BLaER1 (cell line): ENCODE measurements around the gene MPZL1.
A peak's percentile ranks its signal among the peaks of the same experiment; 100 is the strongest.

Experiments
- H3K27ac ChIP-seq: shearing (Covaris generic); formaldehyde crosslinking; 2 replicates; pipeline ENCODE4 v1.8.1; 2022
- H3K27me3 ChIP-seq: shearing (Covaris generic); formaldehyde crosslinking; 2 replicates; pipeline ENCODE4 v1.8.1; 2022
- H3K36me3 ChIP-seq: shearing (Covaris generic); formaldehyde crosslinking; 2 replicates; pipeline ENCODE4 v1.8.1; 2022
- H3K4me1 ChIP-seq: shearing (Covaris generic); formaldehyde crosslinking; 2 replicates; pipeline ENCODE4 v1.8.1; 2022
- H3K4me2 ChIP-seq: shearing (Covaris generic); formaldehyde crosslinking; 2 replicates; pipeline ENCODE4 v1.8.1; 2022
- H3K4me3 ChIP-seq: shearing (Covaris generic); formaldehyde crosslinking; 2 replicates; pipeline ENCODE4 v1.8.1; 2022
- H3K9ac ChIP-seq: shearing (Covaris generic); formaldehyde crosslinking; 2 replicates; pipeline ENCODE4 v1.8.1; 2022
- H3K9me3 ChIP-seq: shearing (Covaris generic); formaldehyde crosslinking; 2 replicates; pipeline ENCODE4 v1.8.1; 2022
- H4K20me1 ChIP-seq: shearing (Covaris generic); formaldehyde crosslinking; 2 replicates; pipeline ENCODE4 v1.8.1; 2022
- Cebpa-rat ChIP-seq: shearing (Covaris generic); IDR thresholded peaks from 2 replicates; pipeline ENCODE4 v1.8.1; 2022

MPZL1 gene

GRCh38 chr1:167755654-167756053 lies 33.9 kb downstream of the MPZL1 start:
- H4K20me1 ChIP-seq = no peaks in the 10 kb centered on the region
- H3K27ac ChIP-seq = peak overlapping the region; percentile 71
- TF ChIP-seq Cebpa-rat = no peak
- peaks cover 9% of the 10 kb centered on the region for H3K9me3 ChIP-seq
- H3K27me3 ChIP-seq = no peaks in the 10 kb centered on the region
- H3K36me3 ChIP-seq = peaks cover 8% of the 10 kb centered on the region
- H3K9ac ChIP-seq = no peak overlapping the region; the same call in 1 of the 2 replicates
- peak overlapping the region; percentile 72 for H3K4me2 ChIP-seq
- H3K4me3 ChIP-seq = no peak overlapping the region
- peaks cover 83% of the 10 kb centered on the region for H3K4me1 ChIP-seq

- Histone ChIP-seq H4K20me1 (peaks cover 9% of the 10 kb centered on the region; the same call in 1 of the 2 replicates), H3K4me1 (peaks cover 83% of the 10 kb centered on the region), H3K36me3 (peaks cover 8% of the 10 kb centered on the region), H3K27me3 (no peaks in the 10 kb centered on the region), H3K9me3 (peaks cover 9% of the 10 kb centered on the region), H3K9ac (peak overlapping the region; percentile 64), H3K27ac (peak overlapping the region; percentile 71), H3K4me2 (peak overlapping the region; percentile 72), H3K4me3 (peak overlapping the region; percentile 17)
- TF ChIP-seq Cebpa-rat = no peak
Observed at GRCh38 chr1:167756730-167757405, 35.1 kb downstream of the MPZL1 start.

GRCh38 chr1:167757433-167758309 lies 35.9 kb downstream of the MPZL1 start:
- peak overlapping the region; percentile 72 for H3K4me2 ChIP-seq
- no peak for TF ChIP-seq Cebpa-rat
- peak overlapping the region; percentile 64 for H3K9ac ChIP-seq
- peaks cover 9% of the 10 kb centered on the region for H3K9me3 ChIP-seq
- no peaks in the 10 kb centered on the region for H3K27me3 ChIP-seq
- peaks cover 11% of the 10 kb centered on the region; the same call in 1 of the 2 replicates for H4K20me1 ChIP-seq
- peaks cover 83% of the 10 kb centered on the region for H3K4me1 ChIP-seq
- H3K27ac ChIP-seq = peak overlapping the region; percentile 71
- peak overlapping the region; percentile 17 for H3K4me3 ChIP-seq
- peaks cover 8% of the 10 kb centered on the region for H3K36me3 ChIP-seq

GRCh38 chr1:167761400-167761799 lies 39.6 kb downstream of the MPZL1 start:
- TF ChIP-seq Cebpa-rat = no peak
- H3K27ac ChIP-seq = peak overlapping the region; percentile 40; the same call in 1 of the 2 replicates
- H3K27me3 ChIP-seq = no peaks in the 10 kb centered on the region
- H3K4me2 ChIP-seq = peak overlapping the region; percentile 58
- no peak overlapping the region for H3K4me3 ChIP-seq
- peaks cover 67% of the 10 kb centered on the region for H3K4me1 ChIP-seq
- H3K9ac ChIP-seq = peak overlapping the region; percentile 40; the same call in 1 of the 2 replicates
- peaks cover 19% of the 10 kb centered on the region for H3K36me3 ChIP-seq
- peaks cover 11% of the 10 kb centered on the region; the same call in 1 of the 2 replicates for H4K20me1 ChIP-seq
- H3K9me3 ChIP-seq = peaks cover 9% of the 10 kb centered on the region

- no peak for TF ChIP-seq Cebpa-rat
- Histone ChIP-seq H3K4me1 (peaks cover 59% of the 10 kb centered on the region), H3K4me2 (peak overlapping the region; percentile 58), H3K36me3 (peaks cover 27% of the 10 kb centered on the region), H3K27me3 (no peaks in the 10 kb centered on the region), H3K4me3 (no peak overlapping the region), H3K27ac (peak overlapping the region; percentile 40; the same call in 1 of the 2 replicates), H4K20me1 (peaks cover 11% of the 10 kb centered on the region; the same call in 1 of the 2 replicates), H3K9ac (0 out of 2 replicates have a peak overlapping the region, but pooled peaks have one; percentile 40), H3K9me3 (peaks cover 9% of the 10 kb centered on the region)
Observed at GRCh38 chr1:167762061-167762746, 40.4 kb downstream of the MPZL1 start.

GRCh38 chr1:167763525-167764220 lies 41.9 kb downstream of the MPZL1 start:
- Histone ChIP-seq H3K9me3 (peaks cover 9% of the 10 kb centered on the region), H3K9ac (no peak overlapping the region), H4K20me1 (peaks cover 11% of the 10 kb centered on the region; the same call in 1 of the 2 replicates), H3K36me3 (peaks cover 42% of the 10 kb centered on the region), H3K4me2 (no peak overlapping the region), H3K27me3 (no peaks in the 10 kb centered on the region), H3K4me1 (peaks cover 44% of the 10 kb centered on the region), H3K27ac (no peak overlapping the region), H3K4me3 (no peak overlapping the region)
- TF ChIP-seq Cebpa-rat = no peak

GRCh38 chr1:167764458-167765330 lies 42.9 kb downstream of the MPZL1 start:
- H3K9me3 ChIP-seq = peaks cover 11% of the 10 kb centered on the region
- H3K9ac ChIP-seq = no peak overlapping the region
- H4K20me1 ChIP-seq = peaks cover 11% of the 10 kb centered on the region; the same call in 1 of the 2 replicates
- peaks cover 40% of the 10 kb centered on the region for H3K4me1 ChIP-seq
- no peak overlapping the region for H3K4me3 ChIP-seq
- peaks cover 48% of the 10 kb centered on the region for H3K36me3 ChIP-seq
- peak; percentile 28; the same call in 1 of the 2 replicates for TF ChIP-seq Cebpa-rat
- H3K27ac ChIP-seq = no peak overlapping the region
- H3K27me3 ChIP-seq = no peaks in the 10 kb centered on the region
- H3K4me2 ChIP-seq = no peak overlapping the region

- no peak for TF ChIP-seq Cebpa-rat
- peaks cover 11% of the 10 kb centered on the region; the same call in 1 of the 2 replicates for H4K20me1 ChIP-seq
Observed at GRCh38 chr1:167765496-167765895, 43.7 kb downstream of the MPZL1 start.

More at GRCh38 chr1:167765496-167765895, 43.7 kb downstream of the MPZL1 start:
- no peak overlapping the region for H3K4me3 ChIP-seq
- H3K4me1 ChIP-seq = peaks cover 37% of the 10 kb centered on the region
- no peak overlapping the region for H3K4me2 ChIP-seq
- H3K27me3 ChIP-seq = no peaks in the 10 kb centered on the region
- H3K36me3 ChIP-seq = peaks cover 52% of the 10 kb centered on the region
- H3K9ac ChIP-seq = no peak overlapping the region
- no peak overlapping the region for H3K27ac ChIP-seq
- peaks cover 14% of the 10 kb centered on the region for H3K9me3 ChIP-seq
